HUES64 (cell line): ENCODE data around the gene ZNF738.
"Not testable (repeated sequence)": the region's sequence is repeated elsewhere in the genome, so short reads cannot be mapped to it uniquely, and the experiment has no call there.

Source experiments
- H3K27ac ChIP-seq: 2 replicates; pipeline ENCODE4 v1.7.0; 2013; ENCODE audit warnings: low read depth, low read length, inconsistent platforms
- H3K27me3 ChIP-seq: 2 replicates; pipeline ENCODE4 v1.6.1; 2013; ENCODE audit warnings: mild to moderate bottlenecking, low read length; ENCODE audit not compliant: insufficient read depth
- H3K36me3 ChIP-seq: 2 replicates; pipeline ENCODE4 v1.6.1; 2013; ENCODE audit warnings: mild to moderate bottlenecking, low read length; ENCODE audit not compliant: insufficient read depth
- H3K4me1 ChIP-seq: 2 replicates; pipeline ENCODE4 v1.6.1; 2013; ENCODE audit warnings: mild to moderate bottlenecking, low read length, moderate library complexity; ENCODE audit not compliant: insufficient read depth
- H3K4me3 ChIP-seq: 2 replicates; pipeline ENCODE4 v1.5.1; 2013; ENCODE audit warnings: mild to moderate bottlenecking, low read length, moderate library complexity
- H3K9ac ChIP-seq: 2 replicates; pipeline ENCODE4 v1.6.1; 2013; ENCODE audit warnings: mild to moderate bottlenecking, low read depth, low read length
- H3K9me3 ChIP-seq: 2 replicates; pipeline ENCODE4 v1.6.1; 2013; ENCODE audit warnings: low read depth, low read length; ENCODE audit not compliant: insufficient read depth
- WGBS: fragments of 150-250, 120-280 bp; methylation state at CpG from one replicate; pipeline ENCODE4 v1.1.7; 2013; ENCODE audit warnings: missing lambda C conversion rate; 5-methylcytosine and 5-hydroxymethylcytosine counted together

Gene ZNF738

GRCh38 chr19:21335721-21336120 lies 23.1 kb upstream of the ZNF738 start:
- 93% methylated on average over 1 of the region's 2 CpGs for WGBS
- H3K4me3 ChIP-seq, result no peak overlapping the region
- no peak overlapping the region for H3K27ac ChIP-seq
- no peak overlapping the region for H3K9ac ChIP-seq
- no peaks in the 10 kb centered on the region for H3K27me3 ChIP-seq
- no peaks in the 10 kb centered on the region for H3K36me3 ChIP-seq
- H3K4me1 ChIP-seq, result no peaks in the 10 kb centered on the region
- peaks cover 42% of the 10 kb centered on the region for H3K9me3 ChIP-seq

DNA sequence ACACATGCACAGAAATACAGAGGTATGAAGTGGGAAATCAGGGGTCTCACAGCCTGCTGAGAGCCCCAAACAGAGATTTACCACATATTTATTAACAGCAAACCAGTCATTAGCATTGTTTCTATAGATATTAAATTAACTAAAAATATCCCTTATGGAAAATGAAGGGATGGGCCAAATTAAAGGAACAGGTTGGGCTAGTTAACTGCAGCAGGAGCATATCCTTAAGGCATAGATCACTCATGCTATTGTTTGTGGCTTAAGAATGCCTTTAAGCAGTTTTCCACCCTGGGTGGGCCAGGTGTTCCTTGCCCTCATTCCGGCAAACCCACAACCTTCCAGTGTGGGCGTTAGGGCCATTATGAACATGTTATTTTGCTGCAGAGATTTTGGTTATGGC lies 14.0 kb upstream of the ZNF738 start:
- 67% methylated on average over 2 of the region's 2 CpGs for WGBS
- not testable (repeated sequence) for H3K36me3 ChIP-seq, H3K27ac ChIP-seq, H3K9ac ChIP-seq, H3K27me3 ChIP-seq, H3K4me1 ChIP-seq, H3K4me3 ChIP-seq
- peaks cover 24% of the 10 kb centered on the region for H3K9me3 ChIP-seq

DNA sequence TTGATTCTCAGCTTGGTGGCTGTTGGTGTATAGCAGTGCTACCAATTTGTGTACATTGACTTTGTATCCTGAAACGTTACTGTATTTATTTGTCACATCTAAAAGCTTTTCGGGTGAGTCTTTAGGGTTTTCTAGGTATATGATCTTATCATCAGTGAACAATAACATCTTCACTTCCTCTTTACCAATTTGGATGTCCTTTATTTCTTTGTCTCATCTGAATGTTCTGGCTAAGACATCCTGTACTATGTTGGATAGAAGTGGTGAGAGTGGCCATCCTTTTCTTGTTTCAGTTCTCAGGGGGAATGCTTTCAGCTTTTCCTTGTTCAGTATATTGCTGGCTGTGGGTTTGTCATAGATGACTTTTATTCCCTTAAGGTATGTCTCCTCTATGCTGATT lies 6.0 kb upstream of the ZNF738 start:
- Histone ChIP-seq H3K9ac (no peak overlapping the region), H3K4me3 (no peak overlapping the region), H3K9me3 (peaks cover 16% of the 10 kb centered on the region), H3K27me3 (no peaks in the 10 kb centered on the region), H3K36me3 (no peaks in the 10 kb centered on the region), H3K4me1 (no peaks in the 10 kb centered on the region), H3K27ac (no peak overlapping the region)
- no CpG with 5 or more reads among the region's 2 CpGs for WGBS

GRCh38 chr19:21362291-21362690 lies 3.5 kb downstream of the ZNF738 start:
- Histone ChIP-seq H3K36me3 (peaks cover 69% of the 10 kb centered on the region), H3K4me1 (no peaks in the 10 kb centered on the region), H3K9me3 (no peaks in the 10 kb centered on the region), H3K27ac (no peak overlapping the region), H3K27me3 (no peaks in the 10 kb centered on the region), H3K4me3 (no peak overlapping the region), H3K9ac (no peak overlapping the region)
- WGBS, result 93% methylated on average over 3 of the region's 3 CpGs

- no peaks in the 10 kb centered on the region for H3K4me1 ChIP-seq
- H3K9me3 ChIP-seq, result peaks cover 97% of the 10 kb centered on the region
- H3K27ac ChIP-seq, result no peak overlapping the region
- H3K9ac ChIP-seq, result no peak overlapping the region
- 100% methylated on average over 1 of the region's 4 CpGs for WGBS
- no peak overlapping the region for H3K4me3 ChIP-seq
- no peaks in the 10 kb centered on the region for H3K27me3 ChIP-seq
- H3K36me3 ChIP-seq, result peaks cover 47% of the 10 kb centered on the region
Measured at GRCh38 chr19:21383980-21384582, 25.3 kb downstream of the ZNF738 start.

DNA sequence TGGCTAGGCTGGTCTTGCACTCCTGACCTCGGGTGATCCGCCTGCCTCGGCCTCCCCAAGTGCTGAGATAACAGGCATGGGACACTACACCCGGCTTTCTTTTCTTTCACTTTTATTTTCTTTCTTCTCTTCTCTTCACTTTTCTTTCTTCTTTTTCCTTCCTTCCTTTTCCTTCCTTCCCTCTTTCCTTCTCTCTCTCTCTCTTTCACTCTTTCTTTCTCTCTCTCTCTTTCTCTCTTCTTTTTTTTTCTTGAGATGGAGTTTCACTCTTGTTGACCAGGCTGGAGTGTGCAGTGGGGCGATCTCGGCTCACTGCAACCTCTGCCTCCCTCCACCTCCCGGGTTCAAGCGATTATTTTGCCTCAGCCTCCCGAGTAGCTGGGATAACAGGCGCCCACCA lies 37.3 kb downstream of the ZNF738 start:
- no peak overlapping the region for H3K4me3 ChIP-seq
- no peak overlapping the region for H3K9ac ChIP-seq
- WGBS, result 92% methylated on average over 10 of the region's 10 CpGs

DNA sequence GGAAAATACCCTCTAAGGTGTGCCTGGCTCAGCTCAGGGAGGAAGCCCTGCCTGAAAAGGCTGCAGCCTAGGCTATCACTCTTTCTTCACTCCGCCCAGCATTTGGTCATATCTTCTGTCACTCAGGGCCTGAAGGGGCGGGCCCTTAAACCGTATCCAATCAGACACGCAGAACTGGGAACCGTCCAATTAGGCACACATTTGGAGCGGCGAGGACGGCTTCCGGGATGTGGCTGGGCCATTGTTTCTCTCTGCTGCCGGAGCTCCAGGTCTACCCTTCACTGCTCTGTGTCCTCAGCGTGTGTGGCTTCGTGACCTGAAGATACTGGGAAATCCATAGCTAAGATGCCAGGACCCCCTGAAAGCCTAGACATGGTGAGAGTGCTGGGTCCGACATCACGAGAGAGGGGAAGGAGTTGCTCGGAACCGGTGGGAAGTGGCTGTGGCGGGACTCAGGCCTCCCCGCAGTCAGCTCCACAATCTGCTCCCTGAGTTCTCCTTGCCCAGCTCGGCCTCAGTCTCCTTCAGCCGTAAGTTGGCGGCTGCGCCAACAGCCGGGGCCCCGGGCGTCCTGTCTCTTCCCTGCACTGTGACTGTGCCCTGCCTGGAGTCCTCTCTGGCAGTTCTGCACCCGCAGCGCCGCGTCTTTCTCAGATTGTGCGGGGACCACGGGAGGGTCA lies 38.2 kb downstream of the ZNF738 start, which contains the start of gene ZNF493:
Gene ZNF493 (plus strand): TSS at position 241 of the 680 bp plus-strand sequence. CDS start 105 bp downstream, at position 346.
- Histone ChIP-seq H3K27me3 (no peaks in the 10 kb centered on the region), H3K9me3 (no peaks in the 10 kb centered on the region; the same call in 1 of the 2 replicates), H3K4me3 (peak within 1 kb of the TSS; percentile 82), H3K36me3 (peaks cover 30% of the 10 kb centered on the region), H3K9ac (peak within 1 kb of the TSS; percentile 88), H3K27ac (peak within 1 kb of the TSS; percentile 29), H3K4me1 (peaks cover 4% of the 10 kb centered on the region; the same call in 1 of the 2 replicates)
- WGBS, result 2% methylated on average over 31 of the region's 31 CpGs

More for the DNA sequence above, 37.3 kb downstream of the ZNF738 start:
- Histone ChIP-seq H3K36me3 (peaks cover 28% of the 10 kb centered on the region), H3K4me1 (peaks cover 4% of the 10 kb centered on the region; the same call in 1 of the 2 replicates), H3K9me3 (no peaks in the 10 kb centered on the region; the same call in 1 of the 2 replicates), H3K27me3 (no peaks in the 10 kb centered on the region), H3K27ac (no peak overlapping the region)

GRCh38 chr19:21398851-21399250 lies 40.1 kb downstream of the ZNF738 start:
- Histone ChIP-seq H3K9ac (no peak overlapping the region), H3K36me3 (peaks cover 37% of the 10 kb centered on the region), H3K4me1 (peaks cover 4% of the 10 kb centered on the region; the same call in 1 of the 2 replicates), H3K9me3 (no peaks in the 10 kb centered on the region), H3K27me3 (no peaks in the 10 kb centered on the region), H3K27ac (no peak overlapping the region), H3K4me3 (no peak overlapping the region)
- 97% methylated on average over 5 of the region's 5 CpGs for WGBS

- Histone ChIP-seq H3K9ac (no peak overlapping the region), H3K36me3 (peaks cover 56% of the 10 kb centered on the region), H3K4me1 (peaks cover 4% of the 10 kb centered on the region; the same call in 1 of the 2 replicates), H3K9me3 (no peaks in the 10 kb centered on the region), H3K4me3 (no peak overlapping the region), H3K27ac (no peak overlapping the region), H3K27me3 (no peaks in the 10 kb centered on the region)
- no CpG with 5 or more reads among the region's 1 CpG for WGBS
Measured at GRCh38 chr19:21402303-21402985, 43.6 kb downstream of the ZNF738 start.

GRCh38 chr19:21410166-21410565 lies 51.4 kb downstream of the ZNF738 start:
- H3K9ac ChIP-seq, result no peak overlapping the region
- H3K27me3 ChIP-seq, result no peaks in the 10 kb centered on the region
- H3K9me3 ChIP-seq, result peaks cover 21% of the 10 kb centered on the region; the same call in 1 of the 2 replicates
- H3K4me3 ChIP-seq, result no peak overlapping the region
- no CpG with 5 or more reads among the region's 1 CpG for WGBS
- H3K36me3 ChIP-seq, result peaks cover 88% of the 10 kb centered on the region
- H3K27ac ChIP-seq, result no peak overlapping the region
- H3K4me1 ChIP-seq, result no peaks in the 10 kb centered on the region

DNA sequence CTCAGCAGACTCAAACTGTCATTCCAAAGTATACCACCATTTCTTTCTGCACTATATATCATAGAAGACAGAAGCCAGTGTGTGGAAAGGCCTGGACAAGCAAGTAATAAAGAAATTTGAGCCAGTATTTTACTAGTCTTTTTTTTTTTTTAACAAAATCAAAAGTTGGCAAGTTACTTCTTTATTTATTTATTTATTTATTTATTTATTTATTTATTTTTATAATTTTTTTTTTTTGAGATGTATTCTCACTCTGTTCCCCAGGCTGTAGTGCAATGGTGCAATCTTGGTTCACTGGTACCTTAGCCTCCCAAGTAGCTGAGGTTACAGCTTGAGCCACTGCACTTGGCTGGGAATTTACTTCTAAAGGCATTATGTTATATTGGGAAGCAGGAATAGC lies 63.4 kb downstream of the ZNF738 start:
- Histone ChIP-seq H3K27ac (no peak overlapping the region), H3K4me3 (no peak overlapping the region), H3K9me3 (peaks cover 81% of the 10 kb centered on the region), H3K4me1 (no peaks in the 10 kb centered on the region), H3K9ac (no peak overlapping the region), H3K27me3 (no peaks in the 10 kb centered on the region), H3K36me3 (peaks cover 45% of the 10 kb centered on the region)
